SU-DHL-6 (cell line): ENCODE measurements around the gene PIBF1.

Source experiments
- H2AFZ ChIP-seq: fragments of 200-600 bp; sonication (generic); 2 replicates; pipeline ENCODE4 v1.6.1; 2014; ENCODE audit warnings: low read depth, mild to moderate bottlenecking, moderate library complexity, mixed read lengths, antibody characterized with exemption, low read length; ENCODE audit not compliant: severe bottlenecking
- H3F3A ChIP-seq: fragments of 200-600 bp; shearing (Covaris generic); 2 replicates; pipeline ENCODE4 v1.6.0; 2016; ENCODE audit warnings: antibody characterized with exemption, mild to moderate bottlenecking; ENCODE audit not compliant: insufficient read depth
- H3K27ac ChIP-seq: fragments of 200-600 bp; sonication (generic); 2 replicates; pipeline ENCODE4 v1.5.1; 2016; ENCODE audit warnings: low read depth, mild to moderate bottlenecking, low read length, moderate library complexity, mixed read lengths
- H3K27me3 ChIP-seq: fragments of 200-600 bp; sonication (generic), shearing (Covaris generic); 2 replicates; pipeline ENCODE4 v1.6.0; 2014; ENCODE audit warnings: mild to moderate bottlenecking, low read length
- H3K36me3 ChIP-seq: fragments of 200-600 bp; sonication (generic); 2 replicates; pipeline ENCODE4 v1.6.1; 2014; ENCODE audit warnings: mild to moderate bottlenecking, low read length, mixed read lengths
- H3K4me2 ChIP-seq: fragments of 300-600, 200-600 bp; shearing (Covaris generic), sonication (generic); 2 replicates; pipeline ENCODE4 v1.6.0; 2014; ENCODE audit warnings: low read length, low read depth, mild to moderate bottlenecking; ENCODE audit not compliant: poor library complexity, severe bottlenecking
- H3K4me3 ChIP-seq: fragments of 200-600 bp; sonication (generic); 2 replicates; pipeline ENCODE4 v1.5.1; 2014; ENCODE audit warnings: antibody characterized with exemption, low read length, mild to moderate bottlenecking, mixed read lengths; ENCODE audit not compliant: insufficient read depth, poor library complexity, severe bottlenecking
- H3K79me2 ChIP-seq: fragments of 200-600 bp; sonication (generic); 2 replicates; pipeline ENCODE4 v1.6.1; 2014; ENCODE audit warnings: mild to moderate bottlenecking, low read length, moderate library complexity; ENCODE audit not compliant: insufficient read depth
- H3K9ac ChIP-seq: fragments of 200-600 bp; sonication (generic); 2 replicates; pipeline ENCODE4 v1.7.0; 2014; ENCODE audit warnings: mild to moderate bottlenecking, low read length
- H3K9me2 ChIP-seq: fragments of 200-600 bp; sonication (generic); replicated peaks from 2 replicates; pipeline ENCODE4 v1.6.1; 2014; ENCODE audit warnings: low read length; ENCODE audit not compliant: insufficient read depth
- H3K9me3 ChIP-seq: fragments of 200-600 bp; sonication (generic); 2 replicates; pipeline ENCODE4 v1.6.1; 2014; ENCODE audit warnings: low read length, mixed read lengths; ENCODE audit not compliant: insufficient read depth
- H4K20me1 ChIP-seq: fragments of 200-600 bp; sonication (generic); 2 replicates; pipeline ENCODE4 v1.6.1; 2014; ENCODE audit warnings: low read depth, mild to moderate bottlenecking, antibody characterized with exemption, low read length, moderate library complexity, mixed read lengths
- EZH2phosphoT487 ChIP-seq: fragments of 200-600 bp; sonication (generic), shearing (Covaris generic); conservative IDR thresholded peaks from 2 replicates; pipeline ENCODE4 v1.6.1; 2018; ENCODE audit warnings: mild to moderate bottlenecking, antibody characterized with exemption, low read length, moderate library complexity, mixed read lengths
- TF ChIP-seq, protein P1 (sequence below): fragments of 200-600 bp; sonication (generic); IDR thresholded peaks from one replicate; pipeline ENCODE4 v1.5.1; 2017; ENCODE audit warnings: antibody characterized with exemption, mild to moderate bottlenecking, low read length, moderate library complexity; ENCODE audit not compliant: insufficient read depth, poor library complexity, severe bottlenecking

PIBF1 gene

DNA sequence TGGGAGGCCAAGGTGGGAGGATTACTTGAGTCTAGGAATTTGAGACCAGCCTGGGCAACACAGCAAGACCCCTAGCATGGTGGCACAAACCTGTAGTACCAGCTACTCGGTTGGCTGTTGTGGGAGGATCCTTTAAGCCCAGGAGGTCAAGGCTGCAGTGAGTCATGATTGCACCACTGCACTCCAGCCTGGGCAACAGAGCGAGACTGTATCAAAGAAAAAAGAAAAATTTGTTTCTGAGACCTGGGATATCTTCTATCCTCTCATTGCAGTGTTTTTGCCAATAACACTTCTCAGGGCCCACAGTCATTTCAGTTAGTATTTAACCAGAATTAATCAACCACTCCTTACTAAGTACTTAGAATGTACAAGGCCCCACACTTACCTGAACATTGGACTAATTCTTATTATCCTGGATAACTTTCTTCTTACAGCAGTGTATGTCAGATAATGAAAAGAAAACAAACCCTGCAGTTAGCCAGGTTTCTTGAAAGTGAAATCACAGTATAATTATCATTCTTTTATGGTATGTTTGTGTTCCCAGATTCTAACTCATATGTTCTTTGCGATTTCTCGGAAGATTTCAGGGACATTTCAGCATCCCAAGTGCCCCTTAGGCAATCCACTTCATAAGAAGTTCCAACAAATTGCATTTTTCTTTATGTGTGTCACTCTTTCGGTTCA, 201.3 kb downstream of the PIBF1 start:
- Histone ChIP-seq H3K36me3 (no peaks in the 10 kb centered on the region), H3K79me2 (no peaks in the 10 kb centered on the region), H3F3A (no peaks in the 10 kb centered on the region), H3K4me3 (no peak overlapping the region), H3K27ac (no peak overlapping the region), H3K9me3 (no peaks in the 10 kb centered on the region), H3K4me2 (no peak overlapping the region), H4K20me1 (no peaks in the 10 kb centered on the region), H3K9me2 (no peaks in the 10 kb centered on the region), H3K9ac (no peak overlapping the region), H3K27me3 (no peaks in the 10 kb centered on the region), H2AFZ (no peak overlapping the region)
- TF ChIP-seq, protein P1, sequence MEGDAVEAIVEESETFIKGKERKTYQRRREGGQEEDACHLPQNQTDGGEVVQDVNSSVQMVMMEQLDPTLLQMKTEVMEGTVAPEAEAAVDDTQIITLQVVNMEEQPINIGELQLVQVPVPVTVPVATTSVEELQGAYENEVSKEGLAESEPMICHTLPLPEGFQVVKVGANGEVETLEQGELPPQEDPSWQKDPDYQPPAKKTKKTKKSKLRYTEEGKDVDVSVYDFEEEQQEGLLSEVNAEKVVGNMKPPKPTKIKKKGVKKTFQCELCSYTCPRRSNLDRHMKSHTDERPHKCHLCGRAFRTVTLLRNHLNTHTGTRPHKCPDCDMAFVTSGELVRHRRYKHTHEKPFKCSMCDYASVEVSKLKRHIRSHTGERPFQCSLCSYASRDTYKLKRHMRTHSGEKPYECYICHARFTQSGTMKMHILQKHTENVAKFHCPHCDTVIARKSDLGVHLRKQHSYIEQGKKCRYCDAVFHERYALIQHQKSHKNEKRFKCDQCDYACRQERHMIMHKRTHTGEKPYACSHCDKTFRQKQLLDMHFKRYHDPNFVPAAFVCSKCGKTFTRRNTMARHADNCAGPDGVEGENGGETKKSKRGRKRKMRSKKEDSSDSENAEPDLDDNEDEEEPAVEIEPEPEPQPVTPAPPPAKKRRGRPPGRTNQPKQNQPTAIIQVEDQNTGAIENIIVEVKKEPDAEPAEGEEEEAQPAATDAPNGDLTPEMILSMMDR = no peak
- TF ChIP-seq EZH2phosphoT487 = no peak

DNA sequence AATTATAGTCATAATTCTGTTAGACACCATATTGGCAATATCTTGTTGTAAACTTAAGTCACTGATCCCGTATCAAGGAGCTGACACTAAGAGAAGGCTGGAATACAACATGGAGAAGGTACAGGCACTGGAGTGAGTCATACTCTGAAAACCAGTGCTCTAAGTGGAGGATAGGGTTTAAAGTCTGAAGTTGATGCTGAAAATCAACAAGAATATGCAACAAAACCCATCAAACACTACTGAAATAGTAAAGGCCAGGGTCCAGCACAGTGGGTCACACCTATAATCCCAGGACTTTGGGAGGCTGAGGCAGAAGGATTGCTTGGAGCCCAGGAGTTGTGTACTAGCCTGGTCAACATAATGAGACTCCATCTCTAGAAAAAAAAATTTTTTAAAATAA, 203.7 kb downstream of the PIBF1 start:
- H3K79me2 ChIP-seq = no peaks in the 10 kb centered on the region
- H3F3A ChIP-seq = no peaks in the 10 kb centered on the region
- H3K9me2 ChIP-seq = no peaks in the 10 kb centered on the region
- H4K20me1 ChIP-seq = no peaks in the 10 kb centered on the region
- no peak overlapping the region for H2AFZ ChIP-seq
- TF ChIP-seq EZH2phosphoT487 = no peak
- TF ChIP-seq, protein P1 = no peak
- no peaks in the 10 kb centered on the region for H3K27me3 ChIP-seq
- no peaks in the 10 kb centered on the region for H3K36me3 ChIP-seq
- H3K4me2 ChIP-seq = no peak overlapping the region
- H3K27ac ChIP-seq = no peak overlapping the region
- no peak overlapping the region for H3K4me3 ChIP-seq
- no peaks in the 10 kb centered on the region for H3K9me3 ChIP-seq
- H3K9ac ChIP-seq = no peak overlapping the region

GRCh38 chr13:72986197-72986596, 204.3 kb downstream of the PIBF1 start:
- Histone ChIP-seq H3K9me3 (no peaks in the 10 kb centered on the region), H2AFZ (no peak overlapping the region), H3K4me3 (no peak overlapping the region), H3K9me2 (no peaks in the 10 kb centered on the region), H4K20me1 (no peaks in the 10 kb centered on the region), H3F3A (no peaks in the 10 kb centered on the region), H3K27me3 (no peaks in the 10 kb centered on the region), H3K27ac (no peak overlapping the region), H3K9ac (no peak overlapping the region), H3K4me2 (no peak overlapping the region), H3K79me2 (no peaks in the 10 kb centered on the region), H3K36me3 (no peaks in the 10 kb centered on the region)
- TF ChIP-seq EZH2phosphoT487 = no peak
- TF ChIP-seq, protein P1 = no peak
